Measurements from ENCODE around the gene CTSA. TPM values are rescaled to one million over a fixed set of nuclear protein-coding genes. Genes with fewer than 3 reads are reported as not detected.

Gene CTSA
- total RNA-seq (100 to 1,000 TPM; 121 to 200 TPM), total RNA-seq (116 to 123 reads per million in 2 donors)

DNA sequence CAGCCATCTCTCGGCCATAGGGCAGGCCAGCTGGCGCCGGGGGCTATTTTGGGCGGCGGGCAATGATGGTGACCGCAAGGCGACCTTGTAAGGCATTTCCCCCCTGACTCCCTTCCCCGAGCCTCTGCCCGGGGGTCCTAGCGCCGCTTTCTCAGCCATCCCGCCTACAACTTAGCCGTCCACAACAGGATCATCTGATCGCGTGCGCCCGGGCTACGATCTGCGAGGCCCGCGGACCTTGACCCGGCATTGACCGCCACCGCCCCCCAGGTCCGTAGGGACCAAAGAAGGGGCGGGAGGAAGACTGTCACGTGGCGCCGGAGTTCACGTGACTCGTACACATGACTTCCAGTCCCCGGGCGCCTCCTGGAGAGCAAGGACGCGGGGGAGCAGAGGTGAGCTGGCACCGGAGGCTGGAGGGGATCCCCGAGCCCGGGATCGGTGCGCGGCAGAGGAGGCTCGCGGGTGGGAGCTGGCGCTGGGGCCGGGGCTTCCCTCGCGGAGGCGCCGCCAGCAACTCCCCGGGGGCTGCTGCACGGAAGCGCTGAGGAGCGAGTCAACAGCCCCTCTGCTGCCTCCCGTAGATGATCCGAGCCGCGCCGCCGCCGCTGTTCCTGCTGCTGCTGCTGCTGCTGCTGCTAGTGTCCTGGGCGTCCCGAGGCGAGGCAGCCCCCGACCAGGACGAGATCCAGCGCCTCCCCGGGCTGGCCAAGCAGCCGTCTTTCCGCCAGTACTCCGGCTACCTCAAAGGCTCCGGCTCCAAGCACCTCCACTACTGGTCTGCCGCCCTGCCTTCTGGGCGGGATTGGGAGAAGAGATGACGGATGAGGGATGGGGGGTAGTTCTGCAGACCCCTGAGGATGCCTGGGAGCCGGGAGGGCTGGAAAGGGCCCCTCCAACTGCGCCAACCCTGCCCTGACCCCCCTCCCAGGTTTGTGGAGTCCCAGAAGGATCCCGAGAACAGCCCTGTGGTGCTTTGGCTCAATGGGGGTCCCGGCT is at the start of gene CTSA, which contains the start of gene NEURL2:
CTSA (plus strand) TSS at position 351 of the 999 bp plus-strand sequence; CDS start at position 585, 234 bp downstream.
NEURL2 (minus strand) TSS at position 224 of the 999 bp plus-strand sequence; CDS start at position 7, 217 bp downstream.
- ATAC-seq = peak; percentile 88

DNA sequence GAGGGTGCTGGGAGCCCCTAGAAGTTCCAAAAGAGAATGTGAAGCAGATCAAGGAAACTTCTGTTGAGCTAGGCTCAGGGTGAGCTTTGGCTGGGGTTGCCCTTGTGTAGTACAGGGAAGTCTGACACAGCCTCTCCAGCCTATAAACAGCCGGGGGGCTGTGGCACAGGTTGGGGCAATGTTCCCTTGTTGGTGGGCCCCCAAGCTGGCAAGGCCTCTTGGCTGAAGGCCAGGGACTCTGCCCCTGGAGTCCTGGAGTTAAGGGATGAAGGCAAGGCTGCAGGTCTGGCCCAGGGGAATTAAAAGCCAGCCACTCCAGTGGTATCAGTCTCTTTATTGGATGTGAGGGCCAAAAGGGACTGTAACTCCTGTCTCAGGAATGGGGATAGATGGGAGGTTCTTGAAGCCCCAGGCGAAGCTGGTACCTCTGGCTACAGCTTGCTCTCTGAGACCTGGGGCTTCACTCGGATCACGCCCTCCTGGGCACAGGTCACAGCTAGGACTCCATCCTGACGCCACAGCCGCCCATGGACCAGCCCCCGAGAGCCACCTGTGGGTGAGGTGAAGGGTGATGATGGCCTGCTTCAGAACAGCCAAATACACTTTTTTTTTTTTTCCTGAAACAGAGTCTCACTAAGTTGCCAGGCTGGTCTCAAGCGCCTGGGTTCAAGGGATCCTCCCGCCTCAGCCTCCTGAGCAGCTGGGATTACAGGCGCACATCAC is 49.6 kb upstream of the CTSA start:
- Mint-ChIP-seq H3K27me3 (no peaks in the 10 kb centered on the region), H3K36me3 (ENCODE audit: low read depth) (peaks cover 5% of the 10 kb centered on the region), H3K4me3 (no peak overlapping the region), H3K4me1 (peaks cover 2% of the 10 kb centered on the region), H3K27ac (no peak overlapping the region)
- H3K9me3 ChIP-seq (ENCODE audit: control insufficient read depth, low read length, poor library complexity, severe bottlenecking) = no peaks in the 10 kb centered on the region
- ATAC-seq = no peak
- no peak for DNase-seq

More for the DNA sequence above, at the start of gene CTSA, which contains the start of gene NEURL2:
- Mint-ChIP-seq H3K27me3 (no peaks in the 10 kb centered on the region), H3K4me3 (peak within 1 kb of the TSS; percentile 96), H3K36me3 (ENCODE audit: low read depth) (no peaks in the 10 kb centered on the region), H3K4me1 (peaks cover 27% of the 10 kb centered on the region), H3K27ac (peak within 1 kb of the TSS; percentile 92)
- peak; percentile 62 to 81 (median 77) for DNase-seq
- no peaks in the 10 kb centered on the region for H3K9me3 ChIP-seq (ENCODE audit: control insufficient read depth, low read length, poor library complexity, severe bottlenecking)

DNA sequence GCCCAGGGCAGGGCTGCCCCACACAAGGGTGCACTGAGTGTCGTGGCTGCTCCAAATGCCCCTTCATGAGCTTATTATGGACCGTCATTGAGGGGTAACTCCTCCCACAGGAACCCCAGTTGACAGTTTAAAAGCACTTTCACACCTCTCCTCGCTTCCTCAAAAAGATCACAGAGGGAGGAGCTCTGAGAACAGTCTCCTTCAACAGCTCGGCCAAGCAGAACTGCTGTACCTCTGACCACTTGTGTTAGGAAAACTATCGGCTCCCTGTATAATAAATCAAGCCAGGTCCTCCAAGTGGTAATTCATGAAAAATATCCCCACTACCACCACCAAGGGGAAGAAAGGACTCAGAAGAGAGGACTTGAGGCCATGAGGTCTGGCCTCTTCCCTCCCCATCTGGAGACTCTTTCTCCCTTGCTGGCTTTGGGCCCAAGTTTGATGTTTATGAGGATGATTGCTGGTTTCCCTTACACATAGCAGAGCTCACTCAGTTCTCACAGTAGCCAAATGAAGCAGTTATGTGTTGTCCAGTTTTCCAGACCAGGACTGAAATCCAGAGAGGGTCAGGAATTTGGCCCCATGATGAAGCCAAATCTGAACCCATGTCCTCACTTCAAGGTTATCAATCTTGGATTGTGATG is 48.8 kb upstream of the CTSA start:
- Mint-ChIP-seq H3K4me3 (no peak overlapping the region), H3K27me3 (no peaks in the 10 kb centered on the region), H3K36me3 (ENCODE audit: low read depth) (peaks cover 5% of the 10 kb centered on the region), H3K4me1 (peaks cover 2% of the 10 kb centered on the region), H3K27ac (no peak overlapping the region)
- DNase-seq = no peak
- ATAC-seq = peak; percentile 40
- no peaks in the 10 kb centered on the region for H3K9me3 ChIP-seq (ENCODE audit: control insufficient read depth, low read length, poor library complexity, severe bottlenecking)

DNA sequence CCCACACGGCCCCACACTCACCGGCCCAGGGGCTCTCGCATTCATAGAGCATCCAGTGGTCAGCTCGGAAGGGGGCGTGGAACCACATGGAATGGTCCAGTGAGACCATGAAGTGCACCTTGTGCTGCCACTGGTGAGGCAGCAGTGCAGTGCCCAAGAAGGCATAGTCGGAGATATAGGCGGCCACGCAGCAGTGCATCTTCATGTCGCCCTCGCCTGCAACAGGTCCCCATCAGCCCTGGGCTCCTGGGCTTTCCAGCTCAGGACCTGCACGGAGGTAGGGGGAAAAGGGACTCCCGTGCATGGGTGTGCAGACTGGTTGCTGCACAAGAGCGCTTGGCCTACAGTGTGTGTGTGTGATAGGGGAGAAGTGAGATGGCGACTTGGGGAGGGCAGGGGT is 47.6 kb upstream of the CTSA start:
- H3K9me3 ChIP-seq (ENCODE audit: control insufficient read depth, low read length, poor library complexity, severe bottlenecking) = no peaks in the 10 kb centered on the region
- ATAC-seq (no peak), DNase-seq (no peak)
- peaks cover 2% of the 10 kb centered on the region for H3K4me1 Mint-ChIP-seq
- H3K27me3 Mint-ChIP-seq = no peaks in the 10 kb centered on the region
- no peak overlapping the region for H3K4me3 Mint-ChIP-seq
- no peak overlapping the region for H3K27ac Mint-ChIP-seq
- H3K36me3 Mint-ChIP-seq (ENCODE audit: low read depth) = peaks cover 5% of the 10 kb centered on the region

DNA sequence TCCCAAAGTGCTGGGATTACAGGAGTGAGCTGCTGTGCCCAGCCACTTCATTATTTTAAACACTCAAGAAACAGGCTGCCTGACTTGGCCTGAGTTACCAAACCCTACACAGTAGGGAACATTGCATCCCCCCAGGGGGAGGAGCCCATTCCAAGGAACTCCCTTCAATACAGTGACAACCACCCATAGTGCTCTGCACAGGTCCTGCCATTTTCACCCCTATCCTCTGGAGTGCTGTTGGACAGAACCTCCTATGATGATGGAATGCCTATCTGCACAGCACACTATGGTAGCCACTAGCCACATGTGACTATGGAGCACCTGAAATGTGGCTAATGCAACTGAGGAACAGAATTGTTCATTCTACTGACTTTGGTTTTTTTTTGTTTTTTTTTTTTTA is 45.7 kb upstream of the CTSA start:
- peaks cover 2% of the 10 kb centered on the region for H3K4me1 Mint-ChIP-seq
- H3K27ac Mint-ChIP-seq = no peak overlapping the region
- ATAC-seq (no peak), DNase-seq (no peak)
- no peak overlapping the region for H3K4me3 Mint-ChIP-seq
- peaks cover 5% of the 10 kb centered on the region for H3K36me3 Mint-ChIP-seq (ENCODE audit: low read depth)
- no peaks in the 10 kb centered on the region for H3K9me3 ChIP-seq (ENCODE audit: control insufficient read depth, low read length, poor library complexity, severe bottlenecking)
- H3K27me3 Mint-ChIP-seq = no peaks in the 10 kb centered on the region

DNA sequence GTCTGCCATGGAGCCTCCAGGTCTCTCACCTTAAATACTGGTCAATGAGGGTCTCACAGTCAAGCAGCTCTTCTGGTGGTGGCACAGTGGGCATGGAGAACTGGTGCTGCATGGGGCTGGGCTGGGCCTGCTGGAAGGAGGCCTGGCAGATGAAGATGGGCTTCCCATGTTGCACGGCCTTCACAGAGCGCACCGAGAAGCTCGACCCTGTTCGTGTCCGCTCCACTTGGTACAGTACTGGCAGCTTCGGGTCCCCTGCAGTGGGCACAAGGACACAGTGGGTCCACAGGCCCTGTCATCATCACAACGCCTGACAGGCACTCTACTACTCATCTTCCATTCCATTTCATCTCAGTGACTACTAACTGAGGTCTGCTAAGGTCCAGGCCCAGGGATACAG is 42.7 kb upstream of the CTSA start:
- no peak for DNase-seq
- Mint-ChIP-seq H3K36me3 (ENCODE audit: low read depth) (peaks cover 5% of the 10 kb centered on the region), H3K4me1 (peaks cover 3% of the 10 kb centered on the region)

DNA sequence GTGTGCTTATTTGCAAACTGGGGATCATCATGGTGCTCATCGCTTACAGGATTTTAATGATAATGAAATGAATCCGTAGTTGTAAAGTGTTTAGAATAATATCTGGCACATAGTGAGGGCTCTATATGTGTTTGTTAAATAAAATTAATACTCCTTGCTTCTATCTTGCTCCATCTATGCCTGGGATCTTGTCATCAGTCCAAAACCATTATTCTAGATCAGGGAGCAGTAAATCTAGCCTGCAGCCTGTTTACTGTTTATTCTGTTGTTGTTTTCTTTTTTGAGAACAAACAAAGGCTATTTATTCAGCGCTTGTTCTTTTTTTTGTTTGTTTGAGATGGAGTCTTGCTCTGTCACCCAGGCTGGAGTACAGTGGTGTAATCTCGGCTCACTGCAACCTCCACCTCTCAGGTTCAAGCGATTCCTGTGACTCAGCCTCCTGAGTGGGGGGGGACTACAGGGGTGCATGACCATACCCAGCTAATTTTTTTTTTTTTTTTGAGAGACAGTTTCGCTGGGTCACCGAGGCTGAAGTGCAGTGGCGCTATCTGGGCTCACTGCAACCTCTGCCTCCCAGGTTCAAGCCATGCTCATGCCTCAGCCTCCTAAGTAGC is 42.1 kb upstream of the CTSA start:
- ATAC-seq (no peak), DNase-seq (no peak)
- Mint-ChIP-seq H3K4me3 (no peak overlapping the region), H3K4me1 (peaks cover 4% of the 10 kb centered on the region), H3K27ac (peak overlapping the region; percentile 69), H3K36me3 (ENCODE audit: low read depth) (peaks cover 5% of the 10 kb centered on the region), H3K27me3 (no peaks in the 10 kb centered on the region)
- no peaks in the 10 kb centered on the region for H3K9me3 ChIP-seq (ENCODE audit: control insufficient read depth, low read length, poor library complexity, severe bottlenecking)

More for the DNA sequence above, 42.7 kb upstream of the CTSA start:
- ATAC-seq = no peak
- no peaks in the 10 kb centered on the region for H3K27me3 Mint-ChIP-seq
- H3K9me3 ChIP-seq (ENCODE audit: control insufficient read depth, low read length, poor library complexity, severe bottlenecking) = no peaks in the 10 kb centered on the region
- no peak overlapping the region for H3K4me3 Mint-ChIP-seq
- no peak overlapping the region for H3K27ac Mint-ChIP-seq

DNA sequence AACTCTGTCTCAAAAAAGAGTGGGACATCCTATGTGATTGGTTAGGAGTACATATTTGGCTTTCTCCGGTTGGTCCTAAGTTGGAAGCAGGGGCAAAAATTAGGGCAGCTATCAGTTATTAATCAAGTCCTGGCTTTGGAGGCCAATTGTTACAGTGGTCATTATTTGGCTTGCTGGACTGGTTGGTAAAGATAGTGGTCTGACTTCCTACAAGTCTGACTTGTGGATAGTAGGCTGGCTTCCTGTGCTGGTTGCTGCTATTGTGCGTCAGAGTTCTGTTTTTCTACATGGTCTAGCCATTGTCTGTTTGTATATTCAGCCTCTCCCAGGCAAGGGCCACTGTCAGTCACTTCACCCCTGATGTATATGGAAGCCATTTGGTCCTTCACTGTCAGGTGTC is 40.9 kb upstream of the CTSA start:
- peaks cover 8% of the 10 kb centered on the region for H3K4me1 Mint-ChIP-seq
- no peaks in the 10 kb centered on the region for H3K36me3 Mint-ChIP-seq (ENCODE audit: low read depth)
- no peak for DNase-seq
- H3K27me3 Mint-ChIP-seq = no peaks in the 10 kb centered on the region
- H3K27ac Mint-ChIP-seq = peak overlapping the region; percentile 69
- no peaks in the 10 kb centered on the region for H3K9me3 ChIP-seq (ENCODE audit: control insufficient read depth, low read length, poor library complexity, severe bottlenecking)
- H3K4me3 Mint-ChIP-seq = no peak overlapping the region
- ATAC-seq = no peak

DNA sequence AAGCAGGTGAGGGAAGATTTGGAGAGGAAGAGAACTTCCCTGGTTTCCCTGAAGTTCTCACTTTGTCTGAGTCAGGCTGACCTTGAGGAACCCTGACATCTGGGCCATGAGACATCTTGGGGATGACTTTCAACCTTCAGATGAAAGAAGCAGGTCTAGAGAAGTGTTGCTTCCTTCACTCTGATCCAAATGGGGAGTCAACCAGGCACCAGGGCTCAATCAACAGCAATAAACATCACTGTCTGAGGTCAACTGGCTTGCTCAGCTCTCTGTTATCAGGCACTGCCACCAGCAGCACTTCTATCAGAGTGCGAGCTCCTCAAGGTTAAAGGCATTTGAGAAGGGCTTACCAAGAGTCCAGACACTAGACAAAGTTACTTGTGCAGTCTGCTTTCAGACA is 40.2 kb upstream of the CTSA start:
- Mint-ChIP-seq H3K4me3 (no peak overlapping the region), H3K36me3 (ENCODE audit: low read depth) (no peaks in the 10 kb centered on the region), H3K27ac (no peak overlapping the region), H3K4me1 (peaks cover 10% of the 10 kb centered on the region), H3K27me3 (no peaks in the 10 kb centered on the region)
- no peaks in the 10 kb centered on the region for H3K9me3 ChIP-seq (ENCODE audit: control insufficient read depth, low read length, poor library complexity, severe bottlenecking)
- no peak for ATAC-seq
- no peak for DNase-seq

DNA sequence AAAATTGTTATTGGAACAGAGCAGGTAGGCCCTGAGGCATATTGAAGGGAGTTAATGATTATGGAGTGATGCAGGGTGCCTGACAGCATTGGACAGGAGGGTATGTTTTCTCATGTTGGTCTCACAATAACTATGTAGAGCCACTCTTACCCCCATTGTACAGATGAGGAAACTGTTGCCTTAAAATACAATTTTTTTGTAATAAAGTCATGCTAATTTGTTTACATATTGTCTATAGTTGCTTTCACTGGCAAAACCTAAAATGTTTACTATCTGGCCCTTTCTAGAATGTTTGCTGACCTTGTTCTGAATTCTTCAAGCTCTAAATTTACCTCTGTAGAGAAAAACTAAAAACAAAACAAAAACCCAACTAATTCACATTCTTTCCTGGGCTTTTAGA is 39.6 kb upstream of the CTSA start:
- Mint-ChIP-seq H3K4me3 (no peak overlapping the region), H3K27ac (no peak overlapping the region), H3K4me1 (peaks cover 14% of the 10 kb centered on the region), H3K27me3 (no peaks in the 10 kb centered on the region), H3K36me3 (ENCODE audit: low read depth) (no peaks in the 10 kb centered on the region)
- H3K9me3 ChIP-seq (ENCODE audit: control insufficient read depth, low read length, poor library complexity, severe bottlenecking) = no peaks in the 10 kb centered on the region
- DNase-seq (no peak), ATAC-seq (no peak)

DNA sequence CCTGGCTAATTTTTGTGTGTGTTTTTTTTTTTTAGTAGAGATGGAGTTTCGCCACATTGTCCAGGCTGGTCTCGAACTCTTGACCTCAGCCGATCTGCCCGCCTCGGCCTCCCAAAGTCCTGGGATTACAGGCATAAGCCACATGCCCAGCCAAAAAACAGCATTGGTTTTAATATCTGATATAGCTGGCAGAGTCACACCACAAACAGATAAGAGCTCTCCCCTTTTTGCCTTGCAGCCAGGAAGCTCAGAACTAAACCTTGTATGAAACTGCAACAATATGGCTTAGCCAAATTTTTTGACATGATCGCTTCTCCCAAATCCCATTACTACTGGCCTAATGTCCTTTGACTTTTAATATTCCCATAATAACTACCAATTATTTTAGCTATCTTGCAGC is 38.8 kb upstream of the CTSA start:
- H3K9me3 ChIP-seq (ENCODE audit: control insufficient read depth, low read length, poor library complexity, severe bottlenecking) = no peaks in the 10 kb centered on the region
- Mint-ChIP-seq H3K4me1 (peaks cover 17% of the 10 kb centered on the region), H3K36me3 (ENCODE audit: low read depth) (no peaks in the 10 kb centered on the region), H3K27me3 (no peaks in the 10 kb centered on the region), H3K27ac (no peak overlapping the region), H3K4me3 (no peak overlapping the region)
- ATAC-seq (no peak), DNase-seq (no peak)

DNA sequence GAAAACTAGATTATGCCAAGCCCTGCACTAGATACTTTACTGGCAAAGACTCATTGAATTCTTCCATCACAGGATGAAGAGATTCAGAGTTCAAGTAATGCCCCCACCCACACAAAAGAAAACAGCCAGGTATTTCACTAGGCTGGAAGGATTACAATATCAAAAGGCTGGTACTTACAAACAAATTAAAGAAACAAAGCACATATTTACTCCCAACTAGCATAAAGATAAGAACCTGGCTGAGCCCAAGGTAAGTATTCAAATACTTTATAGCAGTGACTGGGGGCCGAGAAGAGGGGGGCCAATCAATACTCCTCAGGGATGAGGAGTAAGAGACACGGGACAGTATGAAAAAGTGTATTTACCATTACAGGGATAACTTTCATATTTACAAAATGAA is 37.7 kb upstream of the CTSA start:
- H3K27ac Mint-ChIP-seq = no peak overlapping the region
- H3K9me3 ChIP-seq (ENCODE audit: control insufficient read depth, low read length, poor library complexity, severe bottlenecking) = no peaks in the 10 kb centered on the region
- peaks cover 27% of the 10 kb centered on the region for H3K4me1 Mint-ChIP-seq
- no peak for DNase-seq
- no peak for ATAC-seq
- H3K27me3 Mint-ChIP-seq = no peaks in the 10 kb centered on the region
- H3K4me3 Mint-ChIP-seq = no peak overlapping the region
- no peaks in the 10 kb centered on the region for H3K36me3 Mint-ChIP-seq (ENCODE audit: low read depth)

Measured in T-helper 17 cell (primary cell).